GM19099 (cell line): ENCODE measurements around the gene NMNAT3.

ENCODE experiments used
- POLR2A ChIP-seq: IDR thresholded peaks from 3 replicates; pipeline ENCODE4 v1.6.1; 2011; ENCODE audit warnings: low read depth; ENCODE audit not compliant: insufficient read length; ENCODE audit errors: extremely low read depth

NMNAT3 gene

DNA sequence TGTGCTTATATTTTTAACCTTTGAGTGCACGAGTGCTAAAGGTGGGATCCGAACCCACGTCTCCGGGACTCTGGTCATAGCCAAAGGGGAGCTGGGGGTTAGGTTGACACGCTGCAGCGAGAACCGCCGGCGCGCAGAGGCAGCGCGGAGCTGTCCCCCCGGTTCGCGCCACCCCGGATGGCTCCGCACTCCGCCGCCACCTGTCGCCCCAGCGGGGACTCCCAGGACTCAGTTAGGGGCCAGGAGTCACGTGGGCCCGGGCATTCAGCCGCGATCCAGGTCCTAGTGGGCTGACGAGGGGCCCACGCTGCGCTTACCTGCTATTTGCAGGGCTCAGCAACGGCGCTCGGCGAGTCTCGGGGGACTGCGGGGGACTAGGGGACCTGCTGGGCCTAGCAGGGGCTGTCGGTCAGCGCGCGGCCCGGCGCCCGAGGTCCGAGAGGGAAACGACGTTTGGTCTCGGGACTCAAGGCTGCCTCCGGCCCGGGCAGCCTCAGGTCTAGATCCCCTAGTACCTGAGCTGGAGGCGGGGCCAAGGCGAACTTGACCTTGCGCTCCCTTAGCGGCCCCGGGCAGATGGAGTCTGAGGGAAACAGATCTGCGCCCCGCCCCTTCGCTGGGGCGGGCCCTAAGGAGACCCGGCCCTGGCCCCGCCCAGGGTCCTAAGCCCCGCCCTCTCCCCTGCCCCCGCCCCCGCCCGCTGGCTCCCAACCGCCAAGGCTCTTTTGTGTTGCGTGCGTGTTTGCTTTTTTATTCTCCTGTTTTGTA lies at the start of gene NMNAT3:
NMNAT3 (minus strand) TSS at position 585 of the 768 bp plus-strand sequence. CDS start 50,248 bp downstream, outside the sequence.
- no peak for TF ChIP-seq POLR2A

- TF ChIP-seq POLR2A = no peak
Measured at GRCh38 chr3:139721370-139721769, 43.6 kb upstream of the NMNAT3 start.

DNA sequence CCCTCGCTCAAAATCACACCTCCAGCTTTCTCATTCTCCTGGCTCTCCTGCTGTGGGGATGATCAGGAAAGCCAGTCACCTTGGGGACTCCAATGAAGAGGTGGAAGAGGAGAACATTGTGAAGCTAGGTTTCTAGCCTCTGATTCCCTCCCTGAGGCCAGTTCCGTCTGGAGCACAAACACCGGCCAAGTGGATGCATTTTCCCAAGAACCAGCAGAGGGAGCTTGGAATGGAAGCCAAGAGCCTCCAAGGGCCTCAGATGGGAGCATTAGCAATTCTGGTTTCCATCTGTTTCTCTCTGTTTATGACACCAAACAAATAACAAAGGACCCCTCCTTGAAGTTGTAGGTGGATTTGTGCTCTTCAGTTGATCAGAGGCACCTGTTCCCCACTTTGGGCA lies 40.6 kb upstream of the NMNAT3 start:
- TF ChIP-seq POLR2A = no peak

- TF ChIP-seq POLR2A = no peak
Measured at GRCh38 chr3:139716908-139717485, 39.2 kb upstream of the NMNAT3 start.

- no peak for TF ChIP-seq POLR2A
Measured at GRCh38 chr3:139715743-139716360, 38.1 kb upstream of the NMNAT3 start.

DNA sequence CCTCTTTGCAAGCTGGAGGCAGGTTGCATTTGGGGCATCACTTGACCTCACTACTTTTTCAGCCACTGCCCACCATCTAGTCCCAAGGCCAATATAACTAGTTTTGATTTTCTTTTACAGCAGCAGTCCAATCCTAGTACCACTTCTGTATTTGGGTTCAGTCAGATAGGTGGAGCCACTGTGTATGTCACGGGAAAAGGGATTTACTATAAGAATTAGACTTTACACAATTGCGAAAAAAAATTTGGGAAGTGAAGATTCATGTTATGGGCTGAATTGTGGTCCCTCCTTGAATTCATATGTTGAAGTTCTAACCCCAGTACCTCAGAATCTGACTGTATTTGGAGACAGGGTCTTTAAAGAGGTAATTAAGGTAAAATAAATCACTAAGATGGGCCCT lies 37.4 kb upstream of the NMNAT3 start:
- no peak for TF ChIP-seq POLR2A

GRCh38 chr3:139710212-139710611 lies 32.4 kb upstream of the NMNAT3 start:
- no peak for TF ChIP-seq POLR2A

DNA sequence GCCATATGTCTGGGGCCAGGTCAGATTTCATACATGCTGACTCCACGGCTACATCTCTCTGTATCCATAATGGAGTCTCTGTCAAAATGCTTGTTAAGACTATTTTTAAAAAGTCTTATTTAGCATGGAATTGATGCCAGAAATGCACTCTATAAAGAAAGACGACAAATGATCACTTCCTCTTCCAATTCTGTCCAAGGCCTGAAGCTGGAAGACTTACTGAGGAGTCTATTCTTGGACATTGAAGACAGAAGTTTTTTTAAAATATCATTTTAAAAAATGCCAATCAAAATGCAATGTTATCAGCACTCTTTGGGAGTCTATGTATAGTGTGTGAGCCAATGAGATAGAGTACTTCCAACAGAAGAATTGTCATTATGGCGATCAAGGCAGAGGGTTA lies 27.9 kb upstream of the NMNAT3 start:
- no peak for TF ChIP-seq POLR2A

GRCh38 chr3:139696314-139696604 lies 18.5 kb upstream of the NMNAT3 start:
- TF ChIP-seq POLR2A = no peak

- TF ChIP-seq POLR2A = no peak
Measured at GRCh38 chr3:139695426-139696313, 17.9 kb upstream of the NMNAT3 start.

DNA sequence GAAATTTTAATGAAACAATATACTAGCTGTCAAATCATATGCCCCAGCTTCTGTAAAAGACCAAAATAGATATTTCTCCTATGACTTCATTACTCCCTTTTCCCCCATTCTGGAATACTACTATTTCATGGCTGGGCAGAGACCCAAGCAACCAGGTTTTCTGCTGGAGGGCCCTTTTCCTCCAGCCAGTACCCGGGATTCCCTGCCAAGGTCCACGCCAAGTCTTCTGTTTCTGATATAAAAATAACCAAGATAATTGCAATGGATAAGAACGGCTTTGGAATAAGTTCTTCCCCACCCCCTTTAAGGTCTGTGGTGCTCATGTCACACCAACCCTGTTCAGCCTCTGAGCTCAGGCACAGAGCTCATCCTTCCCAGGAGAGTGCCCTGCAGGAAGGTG lies 17.2 kb upstream of the NMNAT3 start:
- TF ChIP-seq POLR2A = no peak

DNA sequence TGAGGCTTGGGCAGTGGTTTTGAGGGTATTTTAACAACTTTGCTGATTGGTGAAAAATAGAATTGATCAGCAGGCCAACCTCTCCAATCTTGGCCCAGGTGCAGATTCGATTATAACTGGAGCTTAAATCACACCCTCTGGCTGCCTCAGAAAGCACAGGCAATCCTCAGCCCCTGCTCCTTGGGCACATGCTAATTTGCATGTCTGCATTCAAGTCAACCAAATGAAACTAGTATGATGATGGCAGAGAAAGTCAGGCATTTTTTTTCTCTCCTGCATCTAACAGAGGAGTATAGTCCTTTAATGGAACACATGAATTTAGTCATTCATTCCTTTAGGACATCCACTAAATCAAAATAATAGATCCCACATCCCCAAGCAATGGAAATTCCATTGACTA lies 16.8 kb upstream of the NMNAT3 start:
- no peak for TF ChIP-seq POLR2A

DNA sequence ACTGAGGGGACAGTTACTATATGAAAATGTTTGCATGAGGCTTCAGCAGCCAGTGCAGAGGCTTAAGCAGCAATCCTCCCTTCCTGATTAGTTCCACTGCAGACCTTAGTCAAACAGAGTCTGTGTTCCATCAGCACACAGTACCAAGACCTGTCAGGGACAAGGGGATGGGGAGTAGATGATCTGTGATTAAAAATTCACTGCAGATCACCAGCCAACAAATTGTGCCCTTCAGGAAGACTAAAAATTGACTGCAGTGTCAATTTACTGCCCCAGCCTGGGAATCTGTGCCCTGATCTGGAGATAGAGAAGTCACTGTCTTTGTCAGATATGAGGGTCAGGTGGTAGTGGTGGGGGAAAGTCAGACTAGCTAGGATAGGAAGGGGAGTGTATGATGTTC lies 13.8 kb upstream of the NMNAT3 start:
- no peak for TF ChIP-seq POLR2A

DNA sequence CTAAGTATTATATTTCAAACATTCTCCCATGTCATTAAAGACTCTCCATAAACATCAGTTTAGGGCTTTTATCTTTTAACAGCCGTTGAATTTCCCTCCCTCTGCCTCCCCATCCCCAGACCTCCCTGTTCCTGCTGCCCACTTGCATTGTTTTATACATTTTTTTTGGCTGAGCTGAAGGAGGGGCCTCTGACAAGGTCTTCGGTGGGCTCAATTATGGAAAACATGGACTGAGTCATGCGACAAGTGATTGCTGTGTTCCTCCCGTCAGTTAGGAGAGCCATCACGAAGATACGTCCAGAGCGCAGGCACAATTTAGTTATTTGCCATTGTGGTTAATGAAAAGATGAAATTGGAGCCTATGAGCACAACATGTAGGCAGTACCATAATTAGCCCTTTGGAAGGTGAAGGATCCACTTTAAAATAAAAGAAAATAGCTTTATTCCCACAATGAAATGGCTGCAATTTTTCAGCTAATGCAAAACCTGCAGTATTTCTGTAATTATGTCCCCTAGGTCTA lies 12.0 kb upstream of the NMNAT3 start:
- no peak for TF ChIP-seq POLR2A

DNA sequence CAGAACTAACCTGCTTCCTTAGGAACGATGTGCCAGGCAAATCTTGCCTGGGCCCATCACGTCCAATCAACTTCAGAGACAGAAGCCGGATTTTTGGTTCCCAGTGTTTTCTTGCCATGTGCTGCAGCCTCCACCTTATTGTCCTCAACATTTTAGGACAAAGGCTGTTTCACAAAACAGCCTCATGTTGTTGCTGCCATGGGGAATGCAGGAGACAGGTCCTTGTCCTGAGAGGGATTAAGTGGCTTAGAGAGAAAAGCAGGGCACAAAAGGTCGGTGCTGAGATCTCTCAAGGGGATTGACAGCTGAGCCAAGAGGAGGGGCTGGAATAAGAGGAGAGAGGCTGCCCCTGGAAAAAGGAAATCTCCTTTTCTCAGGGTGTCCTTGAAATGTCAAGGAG lies 11.3 kb upstream of the NMNAT3 start:
- TF ChIP-seq POLR2A = no peak
